Colonic mucosa (tissue), 4 donors: ENCODE results near the gene SLC11A2. TPM values are rescaled to one million over a fixed set of nuclear protein-coding genes. Genes with fewer than 3 reads are reported as not detected.

ENCODE experiments used
- DNase-seq: peaks from one replicate; pipeline ENCODE4 v3.0.0-alpha.2; 2020
- H3K27ac ChIP-seq: fragments of 200-600 bp; one replicate; pipeline ENCODE4 v1.8.0; 2021
- H3K27me3 ChIP-seq: fragments of 200-600 bp; one replicate; pipeline ENCODE4 v1.8.0; 2021
- H3K36me3 ChIP-seq: fragments of 200-600 bp; one replicate; pipeline ENCODE4 v1.8.0; 2021
- H3K4me1 ChIP-seq: fragments of 200-600 bp; one replicate; pipeline ENCODE4 v1.8.0; 2021; ENCODE audit warnings: mild to moderate bottlenecking
- H3K4me3 ChIP-seq: fragments of 200-600 bp; one replicate; pipeline ENCODE4 v1.8.0; 2021
- H3K9ac ChIP-seq, 2 donors: one replicate each; pipeline ENCODE4 v1.7.0; 2013; ENCODE audit warnings: control low read depth in 2 of 2, low read depth in 2 of 2, low read length in 2 of 2
- H3K9me3 ChIP-seq: fragments of 200-600 bp; one replicate; pipeline ENCODE4 v1.8.0; 2021
- intact Hi-C: fragments of 100-400 bp; cut with DNase I; formaldehyde crosslinking; loops from one replicate; pipeline ENCODE4 v1.14.1; 2022
- total RNA-seq, 2 donors: library from RNA; stranded (reverse); fragmentation: NEBNext Ultra II Directional in 1 of 2; extraction: Animal tissue kit (Norgen Biotek cat#: 25700) in 1 of 2; gene quantifications; one replicate each; pipeline ENCODE4 v1.2.1, GENCODE V29; 2021
- TF ChIP-seq, protein P1 (sequence below): fragments of 200-600 bp; IDR thresholded peaks from one replicate; pipeline ENCODE4 v1.8.0; 2022; ENCODE audit warnings: antibody characterized with exemption, mild to moderate bottlenecking
- donor health status: healthy.
- donor health status: DM: no; HTN: no; CAD: no.
- donor health status: DM: no; HTN: no; CAD: no.

The SLC11A2 gene
- total RNA-seq, 2 donors from 2014 or later = 51.6 to 52.0 TPM

DNA sequence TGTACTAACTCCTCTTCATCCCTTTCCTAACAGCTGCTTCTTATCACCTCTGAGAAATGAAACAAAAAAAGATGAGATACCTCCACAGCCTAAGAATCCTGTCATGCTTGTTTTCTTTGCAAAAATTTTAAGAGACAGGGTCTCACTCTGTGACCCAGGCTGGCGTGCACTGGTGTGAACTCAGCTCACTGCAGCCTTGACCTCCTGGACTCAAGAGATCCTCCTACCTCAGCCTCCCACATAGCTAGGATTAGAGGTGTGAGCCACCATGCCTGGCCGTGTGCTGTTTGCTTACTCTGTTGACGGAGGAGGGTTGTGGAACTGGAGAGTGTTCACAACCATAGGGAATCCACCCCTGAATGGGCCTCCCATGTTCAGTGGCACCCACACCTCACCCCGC lies 41.0 kb upstream of the SLC11A2 start:
- Histone ChIP-seq H3K4me1 (no peaks in the 10 kb centered on the region), H3K27me3 (no peaks in the 10 kb centered on the region), H3K4me3 (no peak overlapping the region), H3K9ac (no peak overlapping the region), H3K27ac (no peak overlapping the region), H3K9me3 (no peaks in the 10 kb centered on the region), H3K36me3 (no peaks in the 10 kb centered on the region)
- TF ChIP-seq, protein P1, sequence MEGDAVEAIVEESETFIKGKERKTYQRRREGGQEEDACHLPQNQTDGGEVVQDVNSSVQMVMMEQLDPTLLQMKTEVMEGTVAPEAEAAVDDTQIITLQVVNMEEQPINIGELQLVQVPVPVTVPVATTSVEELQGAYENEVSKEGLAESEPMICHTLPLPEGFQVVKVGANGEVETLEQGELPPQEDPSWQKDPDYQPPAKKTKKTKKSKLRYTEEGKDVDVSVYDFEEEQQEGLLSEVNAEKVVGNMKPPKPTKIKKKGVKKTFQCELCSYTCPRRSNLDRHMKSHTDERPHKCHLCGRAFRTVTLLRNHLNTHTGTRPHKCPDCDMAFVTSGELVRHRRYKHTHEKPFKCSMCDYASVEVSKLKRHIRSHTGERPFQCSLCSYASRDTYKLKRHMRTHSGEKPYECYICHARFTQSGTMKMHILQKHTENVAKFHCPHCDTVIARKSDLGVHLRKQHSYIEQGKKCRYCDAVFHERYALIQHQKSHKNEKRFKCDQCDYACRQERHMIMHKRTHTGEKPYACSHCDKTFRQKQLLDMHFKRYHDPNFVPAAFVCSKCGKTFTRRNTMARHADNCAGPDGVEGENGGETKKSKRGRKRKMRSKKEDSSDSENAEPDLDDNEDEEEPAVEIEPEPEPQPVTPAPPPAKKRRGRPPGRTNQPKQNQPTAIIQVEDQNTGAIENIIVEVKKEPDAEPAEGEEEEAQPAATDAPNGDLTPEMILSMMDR = no peak
- no peak for DNase-seq
- intact Hi-C loops = no loop called here

GRCh38 chr12:51065530-51065929 lies 39.3 kb upstream of the SLC11A2 start:
- no peak overlapping the region for H3K27ac ChIP-seq
- H3K9me3 ChIP-seq = no peaks in the 10 kb centered on the region
- no peaks in the 10 kb centered on the region for H3K36me3 ChIP-seq
- H3K4me1 ChIP-seq = no peaks in the 10 kb centered on the region
- TF ChIP-seq, protein P1 = no peak
- H3K9ac ChIP-seq = no peak overlapping the region
- H3K27me3 ChIP-seq = no peaks in the 10 kb centered on the region
- no peak overlapping the region for H3K4me3 ChIP-seq
- no peak for DNase-seq
- intact Hi-C loops = no loop called here

DNA sequence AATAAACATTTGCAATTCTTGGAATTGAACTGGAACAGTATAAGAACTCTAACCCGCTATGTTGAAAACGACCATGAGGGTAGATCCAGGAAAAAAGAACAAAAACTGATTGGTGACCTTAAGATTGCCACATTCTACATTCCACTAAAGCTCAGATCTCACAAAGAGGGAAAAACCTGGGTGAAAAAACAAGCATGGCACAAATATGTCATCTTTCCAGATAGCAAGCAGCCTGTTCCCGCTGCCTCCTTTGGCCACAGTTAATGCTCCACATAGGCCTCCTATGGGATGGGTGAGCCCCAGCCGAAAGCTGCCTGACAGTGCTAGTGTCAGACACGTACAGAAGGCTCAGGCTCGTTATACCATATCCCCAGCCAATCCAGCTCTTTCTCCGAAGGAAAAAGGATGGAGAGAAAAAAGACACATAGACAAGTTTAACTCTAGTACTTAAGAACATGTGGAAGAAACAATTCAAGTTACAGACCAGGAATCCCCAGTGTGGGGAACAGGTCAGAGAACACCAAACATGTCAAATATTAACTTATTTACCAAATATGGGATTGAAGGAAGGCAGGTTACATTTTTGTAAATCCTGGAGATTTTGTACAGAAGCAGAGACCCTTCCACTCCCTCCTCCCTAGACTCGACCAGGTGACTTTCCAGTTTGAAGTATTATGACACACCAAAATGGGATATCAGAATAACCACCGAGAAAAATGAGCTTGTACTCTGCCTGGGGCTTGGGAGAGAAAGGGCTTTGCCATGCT lies 36.6 kb upstream of the SLC11A2 start:
- Histone ChIP-seq H3K9me3 (no peaks in the 10 kb centered on the region), H3K9ac (no peak overlapping the region), H3K4me1 (no peaks in the 10 kb centered on the region), H3K27ac (no peak overlapping the region), H3K27me3 (no peaks in the 10 kb centered on the region), H3K36me3 (peaks cover 15% of the 10 kb centered on the region), H3K4me3 (no peak overlapping the region)
- no peak for DNase-seq
- intact Hi-C loops = no loop called here
- TF ChIP-seq, protein P1 = no peak

DNA sequence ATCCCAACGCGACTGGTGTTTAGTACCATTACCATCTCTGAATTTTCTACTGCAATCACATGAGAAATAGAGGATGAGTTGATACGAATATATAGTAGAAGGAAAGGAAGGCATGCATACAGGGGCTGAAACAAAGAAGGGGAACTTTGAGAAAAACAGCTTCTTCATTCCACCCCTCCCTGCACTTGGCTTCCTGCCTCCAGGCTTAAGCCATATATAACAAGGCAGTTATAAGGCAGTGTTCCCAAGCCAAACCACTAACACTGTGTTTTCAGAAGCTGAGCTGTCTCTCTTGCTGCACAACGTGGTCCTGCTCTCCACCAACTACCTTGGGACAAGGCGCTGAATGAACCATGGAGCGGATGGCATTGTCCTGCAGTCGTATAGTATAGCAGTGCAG lies 32.9 kb upstream of the SLC11A2 start:
- Histone ChIP-seq H3K27ac (no peak overlapping the region), H3K9me3 (no peaks in the 10 kb centered on the region), H3K36me3 (peaks cover 15% of the 10 kb centered on the region), H3K27me3 (no peaks in the 10 kb centered on the region), H3K4me3 (no peak overlapping the region), H3K4me1 (no peaks in the 10 kb centered on the region), H3K9ac (no peak overlapping the region)
- intact Hi-C loops = no loop called here
- TF ChIP-seq, protein P1 = no peak
- no peak for DNase-seq

DNA sequence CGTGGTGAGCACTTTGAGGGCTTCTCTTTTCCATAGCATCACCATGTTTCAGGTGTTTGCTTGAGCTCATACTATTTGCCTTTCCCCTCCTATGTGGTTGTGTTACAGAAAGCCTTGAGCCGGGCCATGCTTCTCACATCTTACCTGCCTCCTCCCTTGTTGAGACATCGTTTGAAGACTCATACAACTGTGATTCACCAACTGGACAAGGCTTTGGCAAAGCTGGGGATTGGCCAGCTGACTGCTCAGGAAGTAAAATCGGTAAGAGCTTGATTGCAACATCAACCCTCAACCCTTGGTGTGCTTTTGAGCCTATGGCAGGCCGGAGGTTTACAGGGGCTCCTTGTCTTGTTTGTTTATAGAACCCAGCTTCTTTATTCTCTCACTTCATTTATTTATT lies 30.1 kb upstream of the SLC11A2 start:
- Histone ChIP-seq H3K4me3 (no peak overlapping the region), H3K4me1 (no peaks in the 10 kb centered on the region), H3K36me3 (peaks cover 15% of the 10 kb centered on the region), H3K27ac (no peak overlapping the region), H3K9ac (no peak overlapping the region), H3K27me3 (no peaks in the 10 kb centered on the region), H3K9me3 (no peaks in the 10 kb centered on the region)
- TF ChIP-seq, protein P1 = no peak
- intact Hi-C loops = no loop called here
- no peak for DNase-seq
